Upper lobe of right lung (tissue), 1 donor: ENCODE measurements around the gene CLK1. TPM values are rescaled to one million over a fixed set of nuclear protein-coding genes. Genes with fewer than 3 reads are reported as not detected.
"Not testable (repeated sequence)": the region's sequence is repeated elsewhere in the genome, so short reads cannot be mapped to it uniquely, and the experiment has no call there.

ENCODE experiments used
- ATAC-seq: fragments of 200-7000 bp; cut with Tn5 transposase; one replicate; pipeline ENCODE4 v1.9.1; 2020; ENCODE audit warnings: mild to moderate bottlenecking, moderate library complexity
- DNase-seq: peaks from one replicate; pipeline ENCODE4 v3.0.0-alpha.2; 2020
- H3K27ac ChIP-seq: fragments of 200-600 bp; one replicate; pipeline ENCODE4 v1.8.0; 2022
- H3K27me3 ChIP-seq: fragments of 200-600 bp; one replicate; pipeline ENCODE4 v1.8.0; 2022; ENCODE audit warnings: mild to moderate bottlenecking
- H3K36me3 ChIP-seq: fragments of 200-600 bp; one replicate; pipeline ENCODE4 v1.8.0; 2022
- H3K4me1 ChIP-seq: fragments of 200-600 bp; one replicate; pipeline ENCODE4 v1.8.0; 2022
- H3K4me3 ChIP-seq: fragments of 200-600 bp; one replicate; pipeline ENCODE4 v1.8.0; 2022; ENCODE audit warnings: mild to moderate bottlenecking
- H3K9me3 ChIP-seq: fragments of 200-600 bp; one replicate; pipeline ENCODE4 v1.8.0; 2022
- intact Hi-C: fragments of 100-400 bp; cut with DNase I; formaldehyde crosslinking; loops from one replicate; pipeline ENCODE4 v1.11.0; 2022
- total RNA-seq: library from RNA; stranded (reverse); fragmentation: NEBNext Ultra II Directional; extraction: Animal tissue kit (Norgen Biotek cat#: 25700); gene quantifications from one replicate; pipeline ENCODE4 v1.2.1, GENCODE V29; 2021
- TF ChIP-seq, protein P1 (sequence below): fragments of 200-600 bp; IDR thresholded peaks from one replicate; pipeline ENCODE4 v1.8.0; 2022; ENCODE audit warnings: antibody characterized with exemption
- donor health status: DM: no; HTN: yes; CAD: no; lungs with severe emphysema.

The CLK1 gene
- total RNA-seq, 1 donor from 2014 or later: 108 TPM

DNA sequence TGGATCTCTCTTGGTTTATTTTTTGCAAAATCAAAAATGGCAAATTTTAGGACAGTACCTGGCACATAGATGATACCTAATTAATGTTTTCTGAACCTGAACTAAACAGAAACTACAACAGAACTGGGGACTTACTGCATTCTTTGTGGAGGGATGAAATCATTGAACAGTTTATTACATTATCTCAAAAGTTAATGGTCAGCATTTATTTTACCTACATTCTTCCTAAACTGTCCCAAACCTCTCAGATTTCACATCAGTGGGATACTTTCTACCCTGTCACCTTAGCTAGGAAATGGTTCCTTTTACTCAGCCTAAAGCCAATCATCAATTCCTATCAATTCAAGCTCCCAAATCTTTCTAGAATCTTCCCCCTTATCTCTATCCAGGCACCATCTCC, 35.0 kb upstream of the CLK1 start:
- no peaks in the 10 kb centered on the region for H3K9me3 ChIP-seq
- H3K27me3 ChIP-seq: no peaks in the 10 kb centered on the region
- H3K36me3 ChIP-seq: peaks cover 78% of the 10 kb centered on the region
- no peak overlapping the region for H3K27ac ChIP-seq
- intact Hi-C loops: no loop called here
- H3K4me3 ChIP-seq: no peak overlapping the region
- no peaks in the 10 kb centered on the region for H3K4me1 ChIP-seq
- ATAC-seq (no peak), DNase-seq (no peak)
- TF ChIP-seq, protein P1, sequence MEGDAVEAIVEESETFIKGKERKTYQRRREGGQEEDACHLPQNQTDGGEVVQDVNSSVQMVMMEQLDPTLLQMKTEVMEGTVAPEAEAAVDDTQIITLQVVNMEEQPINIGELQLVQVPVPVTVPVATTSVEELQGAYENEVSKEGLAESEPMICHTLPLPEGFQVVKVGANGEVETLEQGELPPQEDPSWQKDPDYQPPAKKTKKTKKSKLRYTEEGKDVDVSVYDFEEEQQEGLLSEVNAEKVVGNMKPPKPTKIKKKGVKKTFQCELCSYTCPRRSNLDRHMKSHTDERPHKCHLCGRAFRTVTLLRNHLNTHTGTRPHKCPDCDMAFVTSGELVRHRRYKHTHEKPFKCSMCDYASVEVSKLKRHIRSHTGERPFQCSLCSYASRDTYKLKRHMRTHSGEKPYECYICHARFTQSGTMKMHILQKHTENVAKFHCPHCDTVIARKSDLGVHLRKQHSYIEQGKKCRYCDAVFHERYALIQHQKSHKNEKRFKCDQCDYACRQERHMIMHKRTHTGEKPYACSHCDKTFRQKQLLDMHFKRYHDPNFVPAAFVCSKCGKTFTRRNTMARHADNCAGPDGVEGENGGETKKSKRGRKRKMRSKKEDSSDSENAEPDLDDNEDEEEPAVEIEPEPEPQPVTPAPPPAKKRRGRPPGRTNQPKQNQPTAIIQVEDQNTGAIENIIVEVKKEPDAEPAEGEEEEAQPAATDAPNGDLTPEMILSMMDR: no peak

DNA sequence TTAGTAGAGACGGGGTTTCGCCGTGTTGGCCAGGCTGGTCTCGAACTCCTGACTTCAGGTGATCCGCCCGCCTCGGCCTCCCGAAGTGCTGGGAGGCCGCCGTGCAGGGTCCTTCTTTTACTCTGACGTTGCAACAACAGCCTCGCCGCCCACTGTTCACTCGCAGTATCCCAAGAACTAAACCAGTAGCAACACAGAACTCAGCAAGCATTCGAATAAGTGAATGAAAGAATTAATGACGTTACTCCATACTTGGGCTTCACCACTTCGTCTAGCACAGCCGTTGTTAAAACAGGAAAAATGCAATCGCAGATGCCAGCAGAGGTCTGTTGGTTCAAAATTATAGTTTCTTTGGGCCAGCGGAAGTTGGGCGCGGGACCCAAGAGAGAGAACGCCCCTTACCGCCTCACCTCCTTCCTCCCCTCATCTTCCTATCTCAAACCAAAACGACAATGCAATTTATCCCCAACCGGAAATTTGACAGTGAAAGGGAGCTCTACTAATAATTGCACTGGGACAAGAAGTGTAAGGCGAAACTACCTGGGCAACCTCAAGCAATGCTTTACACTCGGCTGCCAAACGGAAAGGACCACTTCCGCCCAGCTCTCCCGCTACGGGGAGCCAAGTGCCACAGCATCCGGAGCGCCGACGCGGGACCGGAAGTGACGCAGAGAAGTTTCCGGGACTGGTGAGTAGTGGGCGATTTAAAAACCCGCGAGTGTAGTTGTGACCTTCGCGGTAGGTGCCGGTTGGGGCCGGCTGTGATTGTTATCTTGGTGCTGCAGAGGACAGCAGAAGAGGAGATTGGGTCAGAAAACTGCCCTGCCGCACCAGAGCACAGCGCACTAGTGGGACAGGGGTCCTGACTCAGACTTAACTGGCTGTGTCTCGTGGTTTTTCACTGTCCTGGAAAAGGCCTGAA, 24.5 kb upstream of the CLK1 start, which contains the start of the genes NIF3L1 and PPIL3:
TSS of gene NIF3L1 (plus strand) at position 668 of the 922 bp plus-strand sequence. CDS start 2,573 bp downstream, outside the sequence.
TSS of gene PPIL3 (minus strand) at position 374 of the 922 bp plus-strand sequence. CDS start 1,462 bp downstream, outside the sequence.
- TF ChIP-seq, protein P1: no peak
- Histone ChIP-seq H3K4me3 (peak within 1 kb of the TSS; percentile 76), H3K4me1 (peaks cover 18% of the 10 kb centered on the region), H3K9me3 (no peaks in the 10 kb centered on the region), H3K27ac (peak within 1 kb of the TSS; percentile 95), H3K36me3 (peaks cover 23% of the 10 kb centered on the region), H3K27me3 (no peaks in the 10 kb centered on the region)
- intact Hi-C loops: no loop called here
- ATAC-seq: peak; percentile 96
- DNase-seq: peak; percentile 98

DNA sequence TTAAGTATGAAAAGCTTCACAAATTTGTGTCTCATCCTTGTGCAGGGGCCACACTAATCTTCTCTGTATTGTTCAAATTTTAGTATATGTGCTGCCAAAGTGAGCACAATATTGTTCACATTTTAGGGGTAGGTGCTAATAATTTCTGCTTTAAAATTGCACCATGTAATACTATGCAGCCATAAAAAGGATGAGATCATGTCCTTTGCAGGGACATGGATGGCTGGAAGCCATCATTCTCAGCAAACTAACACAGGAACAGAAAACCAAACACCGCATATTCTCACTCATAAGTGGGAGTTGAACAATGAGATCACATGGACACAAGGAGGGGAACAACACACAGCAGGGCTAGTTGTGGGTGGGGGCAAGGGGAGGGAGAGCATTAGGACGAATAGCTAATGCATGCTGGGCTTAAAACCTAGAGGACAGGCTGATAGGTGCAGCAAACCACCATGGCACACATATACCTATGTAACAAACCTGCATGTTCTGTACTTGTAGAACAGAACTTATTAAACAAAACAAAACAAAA, 17.3 kb upstream of the CLK1 start:
- intact Hi-C loops, DNase-seq, H3K4me1 ChIP-seq, H3K27ac ChIP-seq, H3K27me3 ChIP-seq, ATAC-seq, H3K4me3 ChIP-seq, H3K9me3 ChIP-seq: not testable (repeated sequence)
- peaks cover 79% of the 10 kb centered on the region for H3K36me3 ChIP-seq

DNA sequence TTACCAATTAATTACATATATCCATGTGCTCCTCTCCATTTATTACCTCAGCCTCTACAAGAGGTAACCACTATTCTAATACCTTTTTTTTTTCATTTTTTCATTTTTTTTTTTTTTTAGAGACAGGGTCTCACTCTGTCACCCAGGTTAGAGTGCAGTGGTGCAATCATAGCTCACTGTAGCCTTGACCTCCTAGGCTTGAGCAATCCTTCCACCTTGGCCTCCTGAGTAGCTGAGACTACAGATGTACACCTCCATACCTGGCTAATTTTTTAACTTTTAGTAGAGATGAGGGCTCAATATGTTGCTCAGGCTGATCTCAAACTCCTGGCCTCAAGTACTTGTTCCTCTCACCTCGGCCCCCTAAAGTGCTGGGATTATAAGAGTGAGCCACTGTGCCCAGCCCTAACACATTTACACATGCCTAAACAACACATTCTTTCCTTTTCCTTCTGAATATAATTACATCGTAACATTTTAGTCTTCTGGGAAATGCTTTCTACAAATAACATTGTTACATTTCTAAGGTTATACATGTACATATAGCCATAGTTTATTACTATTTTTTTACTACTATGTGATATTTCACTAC, 13.9 kb upstream of the CLK1 start:
- DNase-seq: no peak
- no peak overlapping the region for H3K4me3 ChIP-seq
- ATAC-seq: no peak
- H3K9me3 ChIP-seq: no peaks in the 10 kb centered on the region
- H3K27me3 ChIP-seq: no peaks in the 10 kb centered on the region
- TF ChIP-seq, protein P1: no peak
- peaks cover 83% of the 10 kb centered on the region for H3K36me3 ChIP-seq
- no peaks in the 10 kb centered on the region for H3K4me1 ChIP-seq
- intact Hi-C loops: no loop called here
- H3K27ac ChIP-seq: no peak overlapping the region

DNA sequence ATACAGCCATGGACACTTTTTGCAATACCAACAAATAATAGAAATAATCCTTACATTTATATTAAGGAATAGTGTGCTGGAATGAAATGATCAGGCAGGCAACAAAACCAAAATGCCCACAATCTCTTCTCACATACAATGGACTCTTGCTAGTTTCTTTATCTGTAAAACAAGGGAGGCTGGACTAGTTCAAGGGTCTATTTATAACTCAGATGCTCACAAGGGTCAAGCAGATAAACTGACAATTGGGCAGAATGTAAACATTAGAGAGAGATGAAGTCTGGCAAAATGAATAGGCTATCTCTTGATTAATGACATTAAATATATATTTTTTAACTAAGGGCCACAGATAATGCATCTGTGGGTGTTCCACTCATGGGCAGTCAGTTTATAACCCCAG, 13.0 kb upstream of the CLK1 start:
- DNase-seq (no peak), ATAC-seq (no peak)
- Histone ChIP-seq H3K4me3 (no peak overlapping the region), H3K36me3 (peaks cover 81% of the 10 kb centered on the region), H3K9me3 (no peaks in the 10 kb centered on the region), H3K4me1 (no peaks in the 10 kb centered on the region), H3K27ac (no peak overlapping the region), H3K27me3 (no peaks in the 10 kb centered on the region)
- TF ChIP-seq, protein P1: no peak
- intact Hi-C loops: no loop called here

DNA sequence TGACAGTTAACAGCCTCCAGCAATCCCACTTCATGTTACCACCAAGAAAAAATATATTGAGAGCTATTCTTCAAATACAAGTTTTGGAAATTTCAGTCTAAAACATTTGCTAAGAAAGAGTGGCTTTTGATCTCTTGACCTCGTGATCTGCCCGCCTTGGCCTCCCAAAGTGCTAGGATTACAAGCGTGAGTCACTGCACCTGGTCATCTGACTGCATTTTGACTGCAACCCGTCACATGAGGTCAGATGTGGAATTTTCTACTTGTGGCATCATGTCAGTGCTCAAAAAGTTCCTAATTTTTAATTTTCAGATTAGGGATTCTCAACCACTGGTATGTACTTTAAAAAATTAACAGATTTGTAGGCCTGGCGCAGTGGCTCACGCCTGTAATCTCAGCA, 9.1 kb upstream of the CLK1 start:
- Histone ChIP-seq H3K4me1 (no peaks in the 10 kb centered on the region), H3K27ac (no peak overlapping the region), H3K4me3 (no peak overlapping the region), H3K36me3 (peaks cover 63% of the 10 kb centered on the region), H3K27me3 (no peaks in the 10 kb centered on the region), H3K9me3 (no peaks in the 10 kb centered on the region)
- DNase-seq (no peak), ATAC-seq (no peak)
- intact Hi-C loops: no loop called here
- TF ChIP-seq, protein P1: no peak
